Stimulated activated CD4-positive, alpha-beta T cell treated with anti-CD3 and anti-CD28 coated beads, TNF-alpha, amount 100 ng/mL, for 24 hours (primary cell): ENCODE measurements around the gene BEAN1.
A peak's percentile ranks its signal among the peaks of the same experiment; 100 is the strongest.

Source experiments
- DNase-seq, 3 experiments: peaks; one replicate each; pipeline ENCODE4 v3.0.0-alpha.2; 2020; ENCODE audit warnings: low read depth in 3 of 3

Gene BEAN1

DNA sequence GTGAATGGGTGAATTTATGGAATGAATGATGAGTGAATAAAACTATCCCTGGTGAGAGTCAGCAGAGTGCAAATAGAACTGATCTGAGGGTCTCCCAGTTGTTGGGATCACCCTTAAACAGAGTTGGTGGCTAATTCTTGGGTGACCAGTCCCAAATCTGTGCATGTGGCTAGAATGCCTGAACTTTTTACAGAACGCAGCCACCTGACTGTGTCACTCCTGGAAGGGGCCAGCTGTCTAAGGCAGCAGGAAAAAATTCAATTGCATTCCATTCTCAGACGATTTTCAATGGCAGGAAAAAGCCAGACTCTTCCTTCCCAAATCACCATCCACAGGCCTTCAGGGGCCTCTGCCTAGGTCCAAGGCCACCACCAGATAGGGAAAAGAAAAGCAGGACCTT, 43.5 kb downstream of the BEAN1 start:
- DNase-seq = no peak

DNA sequence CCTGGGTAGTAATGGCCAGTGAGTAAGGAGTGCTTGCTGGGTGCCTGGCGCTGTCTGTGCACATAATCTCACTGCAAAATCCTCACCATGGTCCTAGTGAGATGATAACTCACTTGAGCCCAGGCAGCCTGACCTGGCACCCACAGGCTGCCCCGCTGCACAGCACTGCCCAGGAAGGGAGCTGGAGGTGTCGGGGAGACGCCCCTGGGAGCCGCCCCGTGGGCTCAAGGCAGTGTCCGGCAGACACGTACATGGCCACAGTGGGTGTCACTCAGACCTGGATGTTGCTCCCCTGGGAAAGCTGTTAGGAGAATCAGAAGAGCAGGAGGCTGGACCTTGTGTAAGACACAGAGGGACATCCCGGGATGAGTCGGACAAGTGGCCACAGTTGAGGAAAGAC, 44.2 kb downstream of the BEAN1 start:
- no peak for DNase-seq

DNA sequence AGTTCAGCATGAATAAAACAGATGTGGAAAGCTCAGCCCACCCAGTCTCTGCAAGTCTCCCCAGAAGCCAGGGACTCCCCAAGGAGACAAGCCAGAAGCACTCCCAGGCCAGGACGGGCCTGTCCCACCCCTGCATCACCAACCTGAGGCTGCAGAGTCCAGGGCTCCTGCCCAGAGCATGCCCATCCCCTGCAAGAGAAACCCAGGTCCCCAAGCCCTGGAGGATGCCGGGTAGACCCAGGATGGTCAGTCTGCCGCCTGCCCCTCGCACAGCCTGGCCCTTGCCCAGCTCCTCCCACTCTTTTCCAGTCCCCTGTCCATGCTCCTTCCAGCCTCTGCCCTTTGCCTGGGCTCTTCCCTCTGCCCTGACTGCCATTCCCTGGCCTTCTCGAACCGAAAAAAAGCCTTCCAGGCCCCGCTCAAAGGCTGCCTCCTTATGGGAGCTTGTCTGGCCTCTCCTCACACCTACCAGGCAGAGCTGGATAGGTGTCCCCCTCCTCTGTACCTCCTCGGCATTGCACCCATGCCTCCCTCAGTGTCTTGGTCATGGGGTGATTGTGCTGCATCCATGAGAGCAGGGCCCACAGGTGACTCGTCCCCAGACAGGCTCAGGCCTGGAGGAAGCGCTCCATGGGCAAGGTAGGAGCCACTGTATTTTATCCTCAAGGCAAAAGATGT, 44.8 kb downstream of the BEAN1 start:
- no peak for DNase-seq

DNA sequence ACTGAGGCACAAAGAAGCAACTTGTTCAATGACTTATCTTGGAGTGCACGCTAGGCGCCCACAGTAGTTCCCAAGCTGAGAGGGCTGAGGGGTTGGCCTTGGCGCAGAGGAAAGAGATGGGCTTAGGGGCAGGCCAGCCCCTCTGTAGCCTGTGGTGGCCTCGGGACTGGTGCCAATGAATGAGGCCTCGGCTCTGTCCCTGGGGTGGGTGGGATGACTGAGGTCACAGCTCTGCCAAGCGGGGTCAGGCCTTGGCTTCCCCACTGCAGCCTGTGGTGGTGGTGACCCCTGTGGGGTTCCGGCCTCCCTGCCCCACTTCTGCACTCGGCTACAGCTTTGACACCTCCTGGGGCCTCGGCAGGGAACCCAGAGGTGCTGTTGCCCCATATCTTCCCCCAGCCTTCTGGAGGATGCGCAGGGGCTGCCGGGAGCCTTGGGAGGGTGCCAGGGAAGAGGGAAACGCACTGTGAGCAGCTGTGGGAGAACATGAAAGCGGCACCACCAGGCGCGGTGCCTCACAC, 46.0 kb downstream of the BEAN1 start:
- DNase-seq = no peak

DNA sequence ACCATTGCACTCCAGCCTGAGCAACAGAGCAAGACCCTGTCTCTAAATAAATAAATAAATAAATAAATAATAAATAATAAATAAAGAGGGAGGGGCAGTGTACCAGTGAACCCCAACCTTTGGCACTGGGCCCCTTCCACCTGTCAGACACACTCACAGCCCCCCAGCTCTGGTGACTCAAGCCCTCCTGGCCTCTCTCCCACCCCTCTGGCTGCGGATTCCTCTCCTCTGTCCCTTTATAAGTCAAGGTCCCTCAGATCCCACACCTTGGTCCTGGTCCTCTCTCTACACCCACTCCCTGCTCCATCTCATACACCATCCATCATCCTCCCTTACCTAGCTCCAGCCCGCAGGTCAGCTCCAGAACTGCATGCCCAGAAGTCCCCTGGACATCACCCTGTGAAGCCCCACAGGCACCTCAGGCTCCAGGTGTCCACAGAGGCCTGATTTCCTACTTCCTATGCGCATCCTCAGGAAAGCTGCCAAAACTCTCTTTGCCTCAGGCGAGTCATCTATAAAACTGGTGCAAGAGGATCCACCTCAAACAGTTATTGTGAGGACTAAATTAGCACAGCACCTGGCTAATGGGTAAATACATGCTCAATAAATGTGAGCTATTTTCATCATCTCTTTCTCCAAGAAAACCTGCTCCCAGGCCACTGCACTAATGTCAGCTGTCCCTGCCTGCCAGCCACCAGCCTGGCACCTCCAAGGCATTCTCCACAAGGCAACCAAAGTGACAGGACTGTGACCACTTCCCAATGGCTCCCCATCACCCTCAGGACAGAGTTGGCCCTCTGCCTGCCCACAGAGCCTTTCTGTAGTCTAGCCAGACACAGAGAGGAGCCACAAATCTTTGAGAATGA, 46.8 kb downstream of the BEAN1 start:
- no peak for DNase-seq

DNA sequence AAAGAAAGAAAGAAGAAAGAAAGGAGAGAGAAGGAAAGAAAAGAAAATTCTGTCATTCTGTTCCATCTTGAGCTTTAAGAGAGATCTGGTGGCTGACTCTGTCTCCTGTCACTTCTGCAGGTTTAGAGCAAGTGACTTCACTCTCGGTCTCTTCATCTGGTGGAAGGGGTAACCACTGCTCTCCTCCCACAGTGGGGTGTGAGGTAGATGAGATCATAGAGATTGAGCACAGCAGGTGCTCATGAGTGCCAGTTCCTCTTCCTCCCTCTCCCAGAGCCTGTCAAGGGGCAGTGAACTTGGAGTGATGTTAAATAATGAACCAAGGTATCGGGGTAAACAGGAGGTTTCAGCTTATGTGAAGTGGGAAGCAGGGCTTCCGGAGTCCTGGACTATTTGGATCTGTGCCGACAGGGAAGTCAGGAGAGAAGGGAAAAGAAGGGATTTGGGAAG, 47.7 kb downstream of the BEAN1 start:
- peak; percentile 16 to 38 (median 26) for DNase-seq

DNA sequence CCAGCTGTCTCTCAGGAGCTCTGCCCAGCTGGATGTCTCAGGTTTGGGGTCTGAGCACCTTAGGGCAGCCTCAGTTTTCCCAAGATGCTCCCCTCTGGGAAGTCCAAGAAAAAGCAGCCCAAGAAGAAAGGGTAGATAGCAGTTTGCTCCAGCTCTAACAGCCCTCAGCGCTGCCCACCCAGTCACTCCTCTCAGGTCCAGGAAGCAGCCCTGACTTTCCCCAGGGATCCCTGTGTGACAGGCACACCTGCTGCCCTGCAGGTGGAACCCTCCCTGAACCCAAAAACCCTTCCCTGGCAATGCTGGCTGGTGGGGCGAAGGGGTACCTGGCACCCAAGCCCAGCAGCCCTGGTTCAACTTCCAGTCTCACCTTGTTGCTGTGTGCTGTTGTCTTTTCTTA, 48.1 kb downstream of the BEAN1 start:
- DNase-seq = no peak

DNA sequence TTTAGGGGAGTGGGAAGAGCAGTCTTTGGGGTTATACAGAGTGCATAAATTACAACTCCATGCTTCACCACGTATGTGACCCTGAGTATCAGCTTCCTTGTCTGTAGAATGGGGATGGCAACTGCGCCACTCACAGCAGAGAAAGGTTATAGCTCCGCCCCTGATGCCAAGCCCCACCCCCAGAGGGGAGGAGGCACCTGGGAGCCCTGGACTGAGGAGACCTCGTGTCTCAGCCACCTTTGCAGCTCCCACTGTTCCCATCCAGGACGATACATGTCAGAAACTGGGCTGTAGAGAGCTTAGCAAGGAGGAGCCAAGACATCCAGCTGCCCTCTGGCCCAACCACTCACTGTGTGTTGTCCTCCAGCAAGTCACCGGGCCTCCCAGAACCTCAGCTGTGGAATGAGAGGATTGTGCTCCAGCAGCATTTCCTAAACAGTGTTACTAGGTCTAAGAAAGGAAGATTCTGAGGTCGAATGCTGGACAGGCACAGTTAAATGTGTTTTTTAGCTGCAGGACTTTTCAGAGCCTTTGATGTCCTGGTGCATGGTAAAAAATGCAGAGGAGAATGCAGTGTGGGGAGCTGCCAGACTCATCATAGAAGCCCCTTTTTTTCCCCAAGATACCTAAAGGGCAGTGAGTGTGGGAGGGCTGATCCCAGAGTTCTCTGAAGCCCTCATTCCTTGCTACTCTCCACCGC, 49.4 kb downstream of the BEAN1 start:
- DNase-seq = peak in 1 of 3 experiments; percentile 56

DNA sequence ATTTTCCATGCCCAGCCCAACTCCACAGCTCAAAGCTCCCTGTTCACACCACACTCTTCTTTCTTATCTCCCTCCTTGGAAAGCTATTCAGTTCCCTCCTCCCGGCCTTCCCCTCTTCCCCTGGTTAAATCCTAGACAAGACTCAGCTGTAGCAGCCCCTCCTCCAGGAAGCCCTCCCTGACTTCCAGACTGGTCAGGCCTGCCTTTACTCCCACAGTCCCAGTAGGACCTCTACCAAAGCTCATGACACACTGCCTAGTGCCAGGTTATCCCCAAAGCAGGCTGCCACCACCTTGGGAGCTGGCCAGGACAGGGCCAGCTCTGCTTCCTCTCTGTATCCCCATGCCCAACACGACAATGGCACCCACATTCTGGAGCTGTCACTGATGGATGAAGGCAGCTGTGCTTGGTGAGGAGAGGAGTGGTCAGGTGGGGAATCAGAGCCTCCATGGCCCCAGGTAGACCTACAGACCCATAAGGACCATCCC, 50.0 kb downstream of the BEAN1 start:
- no peak for DNase-seq

DNA sequence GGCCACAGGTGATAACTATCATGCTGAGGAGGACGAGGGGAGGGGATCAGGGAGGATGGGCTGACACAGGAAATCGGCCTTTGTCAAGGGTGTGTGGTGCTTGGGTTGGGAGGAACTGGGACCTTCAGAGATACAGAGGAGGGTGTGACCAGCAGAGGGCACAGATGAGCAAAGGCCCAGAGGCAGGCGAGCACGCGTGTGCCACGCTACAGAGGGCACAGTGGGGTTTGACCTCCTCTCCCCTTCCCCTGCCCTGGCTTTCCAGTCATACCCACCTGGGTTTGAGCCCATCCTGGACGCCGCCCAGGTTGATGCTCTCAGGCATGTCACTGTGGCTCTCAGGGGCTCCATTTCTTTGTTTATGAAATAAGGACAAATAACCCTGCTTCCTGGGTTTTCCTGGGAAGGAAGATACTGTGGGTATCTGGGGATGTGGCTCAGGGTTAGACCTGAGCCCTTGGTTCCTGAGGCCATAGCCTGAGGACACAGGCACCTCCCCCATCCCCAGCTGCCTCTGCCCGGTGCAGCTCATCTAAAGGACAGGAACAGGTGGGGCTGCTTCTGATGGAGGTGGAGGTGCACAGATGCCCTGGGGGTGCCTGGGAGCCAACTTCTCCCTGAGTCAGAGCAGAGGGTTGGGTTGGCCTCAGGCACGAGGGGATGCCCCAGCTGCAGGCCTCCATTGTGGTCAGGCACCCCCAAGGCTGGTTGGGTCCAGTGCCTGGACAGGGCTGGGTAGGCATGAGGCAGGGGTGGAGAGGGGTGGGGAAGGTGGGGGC, 51.8 kb downstream of the BEAN1 start:
- DNase-seq = peak; percentile 71 to 82 (median 72)

DNA sequence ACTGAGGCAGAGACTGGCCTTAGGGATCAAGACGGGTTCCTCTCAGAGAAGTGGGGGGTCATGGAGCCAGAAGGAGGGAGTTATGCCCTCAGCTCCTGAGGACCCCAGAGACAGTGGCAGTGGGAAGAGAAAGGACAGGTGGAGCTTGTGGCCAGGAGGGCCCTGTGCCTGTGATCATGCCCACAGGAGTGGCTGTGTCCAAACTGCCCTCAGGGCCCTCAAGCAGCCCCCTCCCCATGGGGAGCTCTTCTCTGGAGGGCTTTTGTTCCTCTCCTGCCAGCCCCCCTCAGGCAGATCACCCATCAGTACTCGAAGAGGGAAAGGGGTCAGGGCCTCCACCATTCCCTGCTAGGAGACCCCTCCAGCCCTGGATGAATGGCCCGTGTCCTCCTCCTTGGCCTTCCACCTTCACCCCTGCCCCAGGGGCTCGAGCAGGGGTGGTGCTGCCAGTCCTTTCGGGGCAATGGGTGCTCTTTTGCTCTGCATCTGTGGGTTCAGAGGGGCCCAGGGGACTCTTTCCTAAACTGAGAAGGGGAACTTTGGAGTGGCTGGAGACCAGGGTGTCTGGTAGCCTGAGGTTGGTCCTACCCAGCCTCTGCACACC, 52.7 kb downstream of the BEAN1 start:
- DNase-seq = no peak

DNA sequence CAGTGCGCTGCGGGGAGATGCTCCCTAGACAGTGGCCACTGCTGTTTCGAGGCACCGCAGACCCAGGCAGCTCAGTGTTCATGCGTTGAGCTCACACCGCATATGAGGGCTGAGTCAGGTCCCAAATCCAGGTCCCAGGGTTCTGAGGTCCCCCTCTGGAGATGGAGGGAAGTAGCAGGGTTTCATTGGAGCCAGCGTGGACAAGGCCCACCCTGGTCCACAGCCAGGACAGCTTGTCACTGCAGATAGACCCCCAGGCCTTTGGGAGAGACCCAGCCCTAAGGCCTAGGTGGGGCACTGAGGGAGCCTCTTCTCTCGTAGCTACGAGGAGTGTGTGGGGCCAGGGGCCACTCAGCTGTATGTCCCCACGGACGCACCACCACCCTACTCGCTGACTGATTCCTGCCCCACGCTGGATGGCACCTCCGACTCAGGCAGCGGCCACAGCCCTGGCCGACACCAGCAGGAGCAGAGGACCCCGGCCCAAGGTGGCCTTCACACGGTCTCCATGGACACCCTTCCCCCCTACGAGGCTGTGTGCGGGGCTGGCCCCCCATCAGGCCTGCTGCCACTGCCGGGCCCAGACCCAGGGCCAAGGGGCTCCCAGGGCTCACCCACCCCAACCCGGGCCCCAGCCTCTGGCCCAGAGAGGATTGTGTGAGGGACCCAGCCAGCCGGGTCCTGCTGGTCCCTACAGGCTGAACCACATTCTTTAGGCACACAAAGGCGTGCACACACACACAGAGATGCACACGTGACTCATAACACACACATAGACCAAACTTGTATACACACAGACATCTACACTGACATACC, 53.4 kb downstream of the BEAN1 start:
- DNase-seq = no peak

DNA sequence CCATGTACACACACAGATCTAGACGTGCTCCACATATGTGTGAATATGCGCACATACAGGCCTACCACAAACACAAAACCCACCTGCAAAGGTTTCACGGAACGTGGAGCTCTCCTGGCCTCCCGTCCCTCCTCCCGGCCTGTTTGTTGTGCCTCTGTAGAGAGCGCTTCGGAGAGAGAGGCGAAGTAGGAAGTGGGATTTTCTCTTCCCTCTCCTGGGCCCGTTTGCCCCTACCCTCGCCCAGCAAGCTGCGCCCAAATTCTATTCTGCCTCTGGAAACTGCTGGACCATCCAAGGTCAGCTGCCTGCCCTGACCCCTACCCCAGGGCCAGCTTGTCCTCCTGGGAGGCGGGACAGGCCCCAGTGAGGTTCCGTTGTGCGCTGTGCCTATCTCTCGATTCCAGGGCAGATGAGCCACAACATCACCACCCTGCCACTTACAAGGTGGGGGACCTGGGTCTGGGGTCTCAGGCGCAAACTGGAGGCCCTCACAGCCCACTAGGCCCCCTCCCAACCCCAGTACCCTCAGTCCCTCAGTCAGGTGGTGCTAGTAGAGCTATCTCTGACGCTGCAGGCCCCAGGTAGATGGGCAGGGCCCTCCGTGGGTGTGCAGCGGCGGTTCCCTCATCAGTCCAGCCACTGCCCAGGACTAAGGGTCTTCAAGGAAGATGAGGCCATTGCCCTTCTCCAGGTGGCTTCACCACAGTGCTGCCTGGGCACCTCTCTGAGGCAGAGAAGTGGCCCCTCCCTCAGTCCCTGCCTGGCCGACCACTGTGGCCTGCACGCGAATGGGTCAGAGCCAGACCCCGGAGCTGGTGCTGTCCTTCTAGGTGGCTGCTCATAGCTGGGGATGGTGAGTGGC, 54.2 kb downstream of the BEAN1 start:
- no peak for DNase-seq

DNA sequence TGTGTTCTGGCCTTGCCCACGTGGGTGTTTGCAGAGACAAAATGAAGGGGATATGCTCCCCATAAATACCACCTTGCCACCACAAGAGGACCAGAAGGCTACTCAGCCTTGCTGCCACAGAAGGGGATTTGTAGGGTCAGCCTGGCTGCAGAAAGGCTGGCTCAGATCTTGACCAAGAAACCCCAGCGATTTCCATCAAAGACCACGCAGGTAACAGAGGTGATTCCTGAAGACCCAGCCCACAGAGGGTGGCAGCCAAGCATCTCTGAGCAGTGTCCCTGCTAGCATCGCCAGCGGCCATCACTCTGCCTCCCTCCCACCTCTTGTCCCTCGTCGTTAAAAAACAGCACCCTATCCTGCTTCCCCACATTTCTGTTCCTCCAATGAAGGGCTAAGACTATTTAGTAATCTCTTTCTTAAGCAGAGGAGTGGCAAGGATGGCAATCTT, 54.9 kb downstream of the BEAN1 start:
- DNase-seq = no peak

DNA sequence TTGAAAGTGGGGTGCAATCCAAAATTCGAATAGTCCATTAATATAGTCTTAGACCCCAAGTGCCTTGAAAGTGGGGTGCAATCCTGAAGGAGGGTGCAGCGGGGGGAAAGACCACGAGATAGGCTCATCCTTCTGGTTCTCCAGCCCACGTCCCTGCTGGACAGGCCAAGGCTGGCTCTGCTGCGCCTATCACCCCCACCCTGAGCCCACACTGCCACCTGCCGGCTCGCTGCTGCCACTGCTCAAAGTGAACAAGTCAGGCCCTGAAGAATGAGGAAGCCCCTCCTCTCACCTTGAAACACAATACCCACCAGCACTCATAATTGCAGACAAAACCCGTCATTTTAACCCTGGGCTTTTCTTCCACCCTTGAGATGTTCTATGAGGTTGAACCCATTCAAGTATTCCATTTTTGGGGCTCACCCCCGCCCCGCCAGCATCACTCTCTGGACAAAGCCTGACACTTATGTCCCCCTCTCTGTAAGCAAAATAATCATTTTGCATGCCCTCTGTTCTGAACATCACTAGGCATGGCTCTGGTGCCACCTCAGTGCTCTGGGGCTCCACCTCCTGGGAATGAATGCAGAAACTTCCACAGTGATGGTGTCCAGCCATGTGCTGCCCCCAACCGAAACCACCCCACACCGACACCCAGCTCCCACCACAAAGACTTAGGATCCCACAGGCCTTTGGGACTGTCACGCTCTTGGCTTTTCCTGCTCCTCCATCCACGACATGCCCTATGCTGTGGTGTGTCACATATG, 56.8 kb downstream of the BEAN1 start:
- peak; percentile 46 to 71 (median 59) for DNase-seq

DNA sequence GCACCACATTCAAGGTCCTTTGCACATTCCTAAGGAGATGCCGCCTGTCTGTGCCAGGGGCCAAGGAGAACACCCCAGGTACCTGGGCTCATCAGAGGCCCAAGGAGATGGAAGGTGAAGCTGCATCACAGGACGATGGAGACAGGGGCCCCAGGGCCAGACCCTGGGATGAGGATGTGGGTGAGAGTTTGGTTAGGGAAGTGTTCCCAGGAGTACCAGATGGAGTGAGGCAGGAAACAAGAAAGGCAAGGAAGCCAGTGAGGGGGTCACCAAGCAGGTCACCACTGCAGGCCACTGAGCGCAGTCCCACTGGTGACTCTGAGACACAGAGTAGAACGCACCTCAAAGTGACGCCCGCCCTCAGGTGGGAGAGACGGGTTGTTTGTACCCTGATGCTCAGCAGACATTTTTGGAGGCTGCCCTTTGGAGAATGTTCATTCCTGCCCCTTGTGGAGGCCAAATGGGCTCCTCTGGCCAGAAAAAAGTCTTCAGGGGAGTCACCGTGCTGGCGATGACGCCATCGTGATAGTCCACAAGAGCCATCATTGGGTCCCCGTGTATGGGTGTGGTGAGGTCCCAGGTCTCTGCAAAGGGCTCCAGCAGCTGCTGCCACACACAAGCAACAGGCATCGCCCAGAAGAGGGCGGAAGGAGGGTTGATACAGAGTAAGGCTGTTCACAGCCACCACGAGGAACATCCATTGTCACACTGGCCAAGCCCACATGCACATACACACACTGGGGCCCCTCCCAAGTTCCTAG, 57.5 kb downstream of the BEAN1 start:
- no peak for DNase-seq

DNA sequence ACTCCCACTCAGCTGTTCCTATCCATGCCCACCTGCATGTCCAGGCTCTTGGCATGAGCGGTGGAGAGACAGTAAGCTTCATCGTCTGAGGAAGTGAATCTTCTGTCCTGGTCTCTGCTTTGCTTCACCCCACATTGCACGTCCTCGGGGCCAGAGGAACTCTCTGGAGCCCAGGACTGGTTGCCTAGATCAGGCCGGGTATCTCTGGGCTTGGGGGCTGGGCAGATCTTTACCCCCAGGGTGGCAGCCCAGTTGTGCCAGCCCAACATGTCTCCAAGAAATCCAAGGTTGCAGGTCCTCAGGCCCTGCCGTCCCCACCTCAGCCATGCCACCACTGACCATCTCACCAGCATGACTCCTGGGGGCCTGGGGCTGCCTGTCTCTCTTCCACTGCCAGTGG, 58.3 kb downstream of the BEAN1 start:
- DNase-seq = no peak
